Testis (tissue), 2 donors: ENCODE results near the gene SLCO3A1.

Source experiments
- CTCF ChIP-seq, 3 experiments: fragments of 450-650 bp in 2 of 3; fragments of 200-600 bp in 1 of 3; sonication (generic) in 1 of 3; IDR thresholded peaks; one replicate each; pipeline ENCODE4 v1.5.1; 2016 to 2019; ENCODE audit warnings: antibody characterized with exemption in 3 of 3, mild to moderate bottlenecking in 2 of 3, moderate library complexity in 1 of 3
- POLR2A ChIP-seq: fragments of 450-650 bp; IDR thresholded peaks from one replicate; pipeline ENCODE4 v1.6.1; 2017; ENCODE audit warnings: antibody characterized with exemption, mild to moderate bottlenecking, moderate library complexity

GRCh38 chr15:91941871-91942658 is 88.6 kb downstream of the SLCO3A1 start:
- TF ChIP-seq CTCF (IDR thresholded peaks at IDR 0.05), result no peak
- no peak for TF ChIP-seq POLR2A
